GM18502 (cell line): ENCODE data around the gene KRTAP10-2.

Source experiments
- ATAC-seq: cut with Tn5 transposase; IDR thresholded peaks from one replicate; pipeline ENCODE4 v1.9.1; 2021; ENCODE audit warnings: mild to moderate bottlenecking; ENCODE audit not compliant: unreplicated experiment, poor library complexity

KRTAP10-2 gene

GRCh38 chr21:44517175-44517899, 34.0 kb downstream of the KRTAP10-2 start:
- ATAC-seq, result no peak

GRCh38 chr21:44516828-44517174, 34.5 kb downstream of the KRTAP10-2 start:
- no peak for ATAC-seq

- ATAC-seq, result no peak
Measured at GRCh38 chr21:44516342-44516741, 35.0 kb downstream of the KRTAP10-2 start.

GRCh38 chr21:44515359-44516165, 35.7 kb downstream of the KRTAP10-2 start:
- ATAC-seq, result no peak

- ATAC-seq, result no peak
Measured at GRCh38 chr21:44514746-44515358, 36.5 kb downstream of the KRTAP10-2 start.

- ATAC-seq, result no peak
Measured at GRCh38 chr21:44514218-44514520, 37.1 kb downstream of the KRTAP10-2 start.

GRCh38 chr21:44513389-44514217, 37.7 kb downstream of the KRTAP10-2 start:
- ATAC-seq, result no peak

- ATAC-seq, result no peak
Measured at GRCh38 chr21:44512496-44513388, 38.6 kb downstream of the KRTAP10-2 start.

GRCh38 chr21:44511938-44512275, 39.4 kb downstream of the KRTAP10-2 start:
- ATAC-seq, result no peak

GRCh38 chr21:44511219-44511937, 39.9 kb downstream of the KRTAP10-2 start:
- no peak for ATAC-seq

GRCh38 chr21:44510508-44511218, 40.6 kb downstream of the KRTAP10-2 start:
- no peak for ATAC-seq

GRCh38 chr21:44510109-44510507, 41.2 kb downstream of the KRTAP10-2 start:
- ATAC-seq, result no peak

GRCh38 chr21:44509539-44509938, 41.8 kb downstream of the KRTAP10-2 start:
- ATAC-seq, result no peak

GRCh38 chr21:44508711-44509445, 42.4 kb downstream of the KRTAP10-2 start:
- ATAC-seq, result no peak

- ATAC-seq, result no peak
Measured at GRCh38 chr21:44508426-44508710, 42.9 kb downstream of the KRTAP10-2 start.

GRCh38 chr21:44507673-44508425, 43.5 kb downstream of the KRTAP10-2 start:
- ATAC-seq, result no peak
